Heart left ventricle (tissue), 16 donors: Measurements from ENCODE around the gene NFIA. TPM values are rescaled to one million over a fixed set of nuclear protein-coding genes. Genes with fewer than 3 reads are reported as not detected.
A peak's percentile ranks its signal among the peaks of the same experiment; 100 is the strongest.

Experiments used
- ATAC-seq, 4 donors: fragments of 200-7000 bp; cut with Tn5 transposase; one replicate each; pipeline ENCODE4 v1.9.1; 2020 to 2022; ENCODE audit warnings: moderate library complexity in 4 of 4, mild to moderate bottlenecking in 3 of 4, moderate number of reproducible peaks in 1 of 4
- DNase-seq, 5 donors: peaks; one replicate each; pipeline ENCODE4 v3.0.0-alpha.2; 2020
- H3K27ac ChIP-seq, 12 donors: fragments of 200-600 bp; sonication (generic) in 4 of 12; one replicate each; pipeline versions ENCODE4 v1.5.0 to v1.8.0; 2016 to 2022; ENCODE audit warnings: mild to moderate bottlenecking in 2 of 12
- H3K27me3 ChIP-seq, 9 donors: fragments of 200-600 bp; sonication (generic) in 2 of 9; one replicate each; pipeline versions ENCODE4 v1.5.1 to v1.8.0; 2016 to 2022; ENCODE audit warnings: mild to moderate bottlenecking in 3 of 9
- H3K36me3 ChIP-seq, 9 donors: fragments of 200-600 bp; sonication (generic) in 2 of 9; one replicate each; pipeline versions ENCODE4 v1.5.0 to v1.8.0; 2018 to 2022; ENCODE audit warnings: mild to moderate bottlenecking in 2 of 9
- H3K4me1 ChIP-seq, 12 donors: fragments of 200-600 bp; sonication (generic) in 4 of 12; one replicate each; pipeline versions ENCODE4 v1.5.0 to v1.8.0; 2016 to 2022; ENCODE audit warnings: mild to moderate bottlenecking in 3 of 12
- H3K4me3 ChIP-seq, 12 donors: fragments of 200-600 bp; sonication (generic) in 4 of 12; one replicate each; pipeline versions ENCODE4 v1.5.0 to v1.8.0; 2017 to 2022; ENCODE audit warnings: mild to moderate bottlenecking in 9 of 12, moderate library complexity in 4 of 12
- H3K9me3 ChIP-seq, 12 donors: fragments of 200-600 bp; sonication (generic) in 4 of 12; one replicate each; pipeline versions ENCODE4 v1.5.0 to v1.8.0; 2016 to 2022; ENCODE audit warnings: mild to moderate bottlenecking in 1 of 12
- CTCF ChIP-seq, 12 donors: fragments of 200-600 bp; sonication (generic) in 4 of 12; IDR thresholded peaks; one replicate each; pipeline versions ENCODE4 v1.5.0 to v1.8.0; 2018 to 2022; ENCODE audit warnings: antibody characterized with exemption in 12 of 12, mild to moderate bottlenecking in 5 of 12
- POLR2A ChIP-seq, 2 donors: fragments of 450-650 bp; IDR thresholded peaks; one replicate each; pipeline ENCODE4 v1.6.1; 2017; ENCODE audit warnings: antibody characterized with exemption in 2 of 2, mild to moderate bottlenecking in 2 of 2, moderate library complexity in 2 of 2
- WGBS, 4 donors: extraction: QIAGEN DNeasy Blood & Tissue Kit in 2 of 4; methylation state at CpG; one replicate each; pipeline versions ENCODE4 v1.1.5 to v1.1.7; 2013 to 2018; 5-methylcytosine and 5-hydroxymethylcytosine counted together
- intact Hi-C, 10 donors: fragments of 100-400 bp; cut with DNase I; formaldehyde crosslinking; loops; one replicate each; pipeline versions ENCODE4 v1.11.1 to v1.14.2; 2022
- polyA plus RNA-seq, 2 donors: library from polyadenylated mRNA; stranded (reverse); fragments of 200-250 nt; gene quantifications; one replicate each; pipeline ENCODE4 v1.2.3, GENCODE V29; 2013
- total RNA-seq, 9 donors: library from RNA; depleted of rRNA in 2 of 9; stranded (reverse); fragments of >200 nt in 2 of 9; fragmentation: NEBNext Ultra II Directional in 3 of 9; extraction: Animal tissue kit (Norgen Biotek cat#: 25700) in 3 of 9; gene quantifications; one replicate each; pipeline versions ENCODE4 v1.1.0 to v1.2.4, GENCODE V29; 2016 to 2023
- donor health status: ischemic (EF 13 %, LVEDD 7.1; RV severe dilation, severe dysfunction).
- donor health status: healthy with polysubstance abuse.
- donor health status: DM: no; HTN: yes; CAD: no.
- donor health status: DM: no; HTN: no; CAD: no.
- donor health status: ischemic (EF 25% LVEDD 6.9; RV normal size, moderate dysfunction).
- donor health status: ischemic (EF 25% LVEDD 5.7; RV mildly dilated, moderate dysfunction).
- donor health status: healthy.
- donor health status: DM: yes; HTN: yes; CAD: no.
- donor health status: ischemic (EF 35%, LVEDD 5.7; RV mildly dilated, moderate dysfunction).
- donor health status: nonischemic (EF 11% LVEDD 7.7; RV severe dilation, severe dysfunction).
- donor health status: DM: yes; HTN: yes; CAD: no.
- donor health status: PGD.
- donor health status: ischemic (EF 29% LVEDD 5.4; RV normal size, mild dysfunction).
- donor health status: nonischemic (EF 23%, LVEDD 6.1; RV moderate dilation, normal function).

Gene NFIA
- total and polyA plus RNA-seq, 11 donors: 12.7 to 121 (median 96.5) TPM

- intact Hi-C loops: no loop called here
- Histone ChIP-seq H3K36me3 (no peaks in the 10 kb centered on the region), H3K9me3 (no peaks in the 10 kb centered on the region), H3K27ac (no peak overlapping the region), H3K4me3 (no peak overlapping the region), H3K27me3 (no peaks in the 10 kb centered on the region), H3K4me1 (peaks cover 0 to 41% (median 18%) of the 10 kb centered on the region in 12 donors)
- ATAC-seq (no peak), DNase-seq (no peak)
- 90 to 96% (median 94%) methylated on average over 9 of the region's 9 CpGs for WGBS, 4 donors
- TF ChIP-seq CTCF (IDR thresholded peaks at IDR 0.05): no peak
- no peak for TF ChIP-seq POLR2A (IDR thresholded peaks at IDR 0.05)
Measured at GRCh38 chr1:61225478-61225877, 143.1 kb downstream of the NFIA start.

GRCh38 chr1:61226791-61227567 lies 144.6 kb downstream of the NFIA start:
- Histone ChIP-seq H3K4me1 (peaks cover 0 to 38% (median 16%) of the 10 kb centered on the region in 12 donors), H3K4me3 (no peak overlapping the region), H3K9me3 (no peaks in the 10 kb centered on the region), H3K27ac (peak overlapping the region in 2 of 12 donors; percentile 4 to 27), H3K27me3 (no peaks in the 10 kb centered on the region), H3K36me3 (no peaks in the 10 kb centered on the region)
- no peak for TF ChIP-seq POLR2A (IDR thresholded peaks at IDR 0.05)
- TF ChIP-seq CTCF (IDR thresholded peaks at IDR 0.05): no peak
- intact Hi-C loops: no loop called here
- whole genome bisulfite sequencing, 4 donors: 71 to 75% (median 73%) methylated on average over 12 of the region's 12 CpGs
- DNase-seq (no peak), ATAC-seq (peak in 3 of 4 donors; percentile 28 to 32 (median 29))

GRCh38 chr1:61227857-61228550 lies 145.6 kb downstream of the NFIA start:
- no peaks in the 10 kb centered on the region for H3K9me3 ChIP-seq
- WGBS, 4 donors: 83 to 85% (median 84%) methylated on average over 4 of the region's 4 CpGs
- TF ChIP-seq POLR2A (IDR thresholded peaks at IDR 0.05) (no peak), CTCF (IDR thresholded peaks at IDR 0.05) (no peak)
- no peaks in the 10 kb centered on the region for H3K27me3 ChIP-seq
- H3K4me3 ChIP-seq: no peak overlapping the region
- DNase-seq (no peak), ATAC-seq (no peak)
- intact Hi-C loops: no loop called here
- peaks cover 0 to 40% (median 15%) of the 10 kb centered on the region in 12 donors for H3K4me1 ChIP-seq
- H3K27ac ChIP-seq: no peak overlapping the region
- no peaks in the 10 kb centered on the region for H3K36me3 ChIP-seq

GRCh38 chr1:61230523-61230922 lies 148.2 kb downstream of the NFIA start:
- Histone ChIP-seq H3K9me3 (no peaks in the 10 kb centered on the region), H3K4me3 (no peak overlapping the region), H3K4me1 (peaks cover 0 to 26% (median 11%) of the 10 kb centered on the region in 12 donors), H3K36me3 (no peaks in the 10 kb centered on the region), H3K27ac (no peak overlapping the region), H3K27me3 (no peaks in the 10 kb centered on the region)
- intact Hi-C loops: no loop called here
- WGBS, 4 donors: 73 to 96% (median 93%) methylated on average over 3 of the region's 3 CpGs
- TF ChIP-seq CTCF (IDR thresholded peaks at IDR 0.05): no peak
- no peak for TF ChIP-seq POLR2A (IDR thresholded peaks at IDR 0.05)
- ATAC-seq (peak in 2 of 4 donors; percentile 9 to 27), DNase-seq (no peak)
